ENCODE results near the gene TGM2. TPM values are rescaled to one million over a fixed set of nuclear protein-coding genes. Genes with fewer than 3 reads are reported as not detected.

Gene TGM2
- total RNA-seq, 2 experiments from 2014 or later: not detected

- no peak for ATAC-seq
- H3K27me3 Mint-ChIP-seq: peaks cover 4% of the 10 kb centered on the region
- peaks cover 7% of the 10 kb centered on the region for H3K4me1 Mint-ChIP-seq (ENCODE audit: low read depth)
- no peak for DNase-seq
- H3K4me3 Mint-ChIP-seq: no peak overlapping the region
- CTCF ChIA-PET: interaction anchor here (1.0 to 1.2 kb wide), 2 partner anchors 10 to 64 kb away, joined by 3 to 4 read pairs; no protein-coding TSS in a partner anchor
- POLR2A ChIA-PET: interaction anchor here (0.7 kb wide), 1 partner anchor 265 kb away, joined by 3 read pairs; no protein-coding TSS in a partner anchor
- no peaks in the 10 kb centered on the region for H3K36me3 Mint-ChIP-seq (ENCODE audit: low read depth)
- no peak for TF ChIP-seq CTCF (IDR thresholded peaks at IDR 0.05)
- intact Hi-C loops (cut with micrococcal nuclease): no loop called here
- no peaks in the 10 kb centered on the region for H3K9me3 Mint-ChIP-seq
- no peak overlapping the region for H3K27ac Mint-ChIP-seq
Observed at GRCh38 chr20:38156888-38157634, 8.0 kb downstream of the TGM2 start.

- Mint-ChIP-seq H3K4me1 (ENCODE audit: low read depth) (peaks cover 7% of the 10 kb centered on the region), H3K4me3 (no peak overlapping the region), H3K36me3 (ENCODE audit: low read depth) (no peaks in the 10 kb centered on the region), H3K27ac (no peak overlapping the region), H3K9me3 (no peaks in the 10 kb centered on the region), H3K27me3 (peaks cover 6% of the 10 kb centered on the region)
- intact Hi-C loops (cut with micrococcal nuclease): no loop called here
- CTCF ChIA-PET: no interaction called here
- DNase-seq: no peak
- ATAC-seq: no peak
- POLR2A ChIA-PET: no interaction called here
- no peak for TF ChIP-seq CTCF (IDR thresholded peaks at IDR 0.05)
Observed at GRCh38 chr20:38156280-38156679, 8.8 kb downstream of the TGM2 start.

- ATAC-seq (no peak), DNase-seq (no peak)
- ChIA-PET POLR2A (no interaction called here), CTCF (no interaction called here)
- Mint-ChIP-seq H3K4me3 (no peak overlapping the region), H3K4me1 (ENCODE audit: low read depth) (peaks cover 7% of the 10 kb centered on the region), H3K9me3 (no peaks in the 10 kb centered on the region), H3K27ac (no peak overlapping the region), H3K27me3 (peaks cover 6% of the 10 kb centered on the region), H3K36me3 (ENCODE audit: low read depth) (no peaks in the 10 kb centered on the region)
- intact Hi-C loops (cut with micrococcal nuclease): no loop called here
- no peak for TF ChIP-seq CTCF (IDR thresholded peaks at IDR 0.05)
Observed at GRCh38 chr20:38155811-38156210, 9.3 kb downstream of the TGM2 start.

- intact Hi-C loops (cut with micrococcal nuclease): no loop called here
- Mint-ChIP-seq H3K27ac (no peak overlapping the region), H3K9me3 (no peaks in the 10 kb centered on the region), H3K4me1 (ENCODE audit: low read depth) (peaks cover 7% of the 10 kb centered on the region), H3K27me3 (peaks cover 13% of the 10 kb centered on the region), H3K4me3 (no peak overlapping the region), H3K36me3 (ENCODE audit: low read depth) (no peaks in the 10 kb centered on the region)
- POLR2A ChIA-PET: no interaction called here
- no peak for TF ChIP-seq CTCF (IDR thresholded peaks at IDR 0.05)
- ATAC-seq: no peak
- no peak for DNase-seq
- CTCF ChIA-PET: no interaction called here
Observed at GRCh38 chr20:38153401-38153800, 11.7 kb downstream of the TGM2 start.

GRCh38 chr20:38152621-38153221 lies 12.3 kb downstream of the TGM2 start:
- peak; percentile 67 for ATAC-seq
- H3K27ac Mint-ChIP-seq: no peak overlapping the region
- H3K4me1 Mint-ChIP-seq (ENCODE audit: low read depth): peaks cover 7% of the 10 kb centered on the region
- CTCF ChIA-PET: interaction anchor here (1.5 kb wide), 1 partner anchor 69 kb away, joined by 5 read pairs; no protein-coding TSS in a partner anchor
- H3K9me3 Mint-ChIP-seq: no peaks in the 10 kb centered on the region
- H3K36me3 Mint-ChIP-seq (ENCODE audit: low read depth): no peaks in the 10 kb centered on the region
- intact Hi-C loops (cut with micrococcal nuclease): no loop called here
- peak; percentile 40 for DNase-seq
- peaks cover 14% of the 10 kb centered on the region for H3K27me3 Mint-ChIP-seq
- H3K4me3 Mint-ChIP-seq: peak overlapping the region; percentile 19
- POLR2A ChIA-PET: no interaction called here
- TF ChIP-seq CTCF (IDR thresholded peaks at IDR 0.05): no peak
